Neutrophil (primary cell): Measurements from ENCODE around the gene OR51G2.

ENCODE experiments used
- H3K27ac ChIP-seq: fragments of 200-600 bp; sonication (generic); 2 replicates; pipeline ENCODE4 v1.5.1; 2016; ENCODE audit warnings: mild to moderate bottlenecking, moderate library complexity
- H3K27me3 ChIP-seq: fragments of 200-600 bp; sonication (generic); 2 replicates; pipeline ENCODE4 v1.6.0; 2016; ENCODE audit warnings: mild to moderate bottlenecking
- H3K36me3 ChIP-seq: fragments of 200-600 bp; sonication (generic); 2 replicates; pipeline ENCODE4 v1.5.1; 2017
- H3K4me1 ChIP-seq, 2 experiments: fragments of 200-600 bp in 1 of 2; sonication (generic) in 1 of 2; 1 replicate in 1 of 2; 2 replicates in 1 of 2; pipeline versions ENCODE4 v1.5.1 to v1.6.1; 2013 to 2016; ENCODE audit warnings: low read depth in 1 of 2, low read length in 1 of 2, mild to moderate bottlenecking in 1 of 2, moderate library complexity in 1 of 2; ENCODE audit not compliant: control insufficient read depth in 1 of 2, insufficient read depth in 1 of 2
- H3K4me3 ChIP-seq, 2 experiments: fragments of 200-600 bp in 1 of 2; sonication (generic) in 1 of 2; 1 replicate in 1 of 2; 2 replicates in 1 of 2; pipeline ENCODE4 v1.5.1; 2013 to 2016; ENCODE audit warnings: low read depth in 1 of 2, low read length in 1 of 2, mild to moderate bottlenecking in 1 of 2, moderate library complexity in 1 of 2
- H3K9me3 ChIP-seq: fragments of 200-600 bp; sonication (generic); 2 replicates; pipeline ENCODE4 v1.5.1; 2016
- CTCF ChIP-seq: fragments of 200-600 bp; sonication (generic); IDR thresholded peaks from 2 replicates; pipeline ENCODE4 v1.5.1; 2016; ENCODE audit warnings: antibody characterized with exemption

Gene OR51G2

GRCh38 chr11:4865855-4866254 is 53.3 kb downstream of the OR51G2 start:
- Histone ChIP-seq H3K9me3 (no peaks in the 10 kb centered on the region), H3K27ac (no peak overlapping the region), H3K4me1 (no peaks in the 10 kb centered on the region), H3K27me3 (no peaks in the 10 kb centered on the region), H3K4me3 (no peak overlapping the region), H3K36me3 (no peaks in the 10 kb centered on the region)
- TF ChIP-seq CTCF = no peak

GRCh38 chr11:4863876-4864275 is 55.3 kb downstream of the OR51G2 start:
- Histone ChIP-seq H3K27me3 (no peaks in the 10 kb centered on the region), H3K36me3 (no peaks in the 10 kb centered on the region), H3K4me1 (no peaks in the 10 kb centered on the region), H3K9me3 (no peaks in the 10 kb centered on the region), H3K27ac (no peak overlapping the region), H3K4me3 (no peak overlapping the region)
- TF ChIP-seq CTCF = no peak
